Measurements from ENCODE around the gene C19orf12. TPM values are rescaled to one million over a fixed set of nuclear protein-coding genes. Genes with fewer than 3 reads are reported as not detected.

Gene C19orf12
- total RNA-seq, result 36.7 and 37.3 TPM in 2 replicates

- DNase-seq (ENCODE audit: low read depth), result no peak
Measured at GRCh38 chr19:29714953-29715700, at the start of gene C19orf12. TSS of gene C19orf12 (minus strand) at chr19:29715261. CDS start at chr19:29708413, 6,848 bp downstream.

- DNase-seq (ENCODE audit: low read depth), result no peak
Measured at GRCh38 chr19:29764361-29764760, 49.3 kb upstream of the C19orf12 start.

DNA sequence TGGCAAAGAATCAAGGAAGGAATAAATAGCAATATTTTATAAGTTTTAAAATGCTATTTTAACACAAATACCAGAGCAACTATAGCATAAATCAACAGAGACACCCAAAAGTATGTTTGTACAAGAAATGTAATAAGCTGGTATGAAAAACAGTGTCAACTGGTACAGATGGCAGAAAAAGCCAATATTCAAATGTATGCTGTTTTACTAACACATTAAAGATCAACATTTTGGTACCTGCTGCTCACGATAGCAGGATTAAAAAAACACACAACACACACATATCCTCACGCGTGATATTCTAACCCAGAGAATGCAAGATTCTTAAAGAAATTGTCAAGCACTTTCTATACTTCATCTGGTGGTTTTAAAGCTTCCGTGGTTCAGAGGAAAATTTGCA, 48.1 kb upstream of the C19orf12 start:
- no peak for DNase-seq (ENCODE audit: low read depth)

- peak; percentile 33 for DNase-seq (ENCODE audit: low read depth)
Measured at GRCh38 chr19:29761575-29762232, 46.6 kb upstream of the C19orf12 start.

DNA sequence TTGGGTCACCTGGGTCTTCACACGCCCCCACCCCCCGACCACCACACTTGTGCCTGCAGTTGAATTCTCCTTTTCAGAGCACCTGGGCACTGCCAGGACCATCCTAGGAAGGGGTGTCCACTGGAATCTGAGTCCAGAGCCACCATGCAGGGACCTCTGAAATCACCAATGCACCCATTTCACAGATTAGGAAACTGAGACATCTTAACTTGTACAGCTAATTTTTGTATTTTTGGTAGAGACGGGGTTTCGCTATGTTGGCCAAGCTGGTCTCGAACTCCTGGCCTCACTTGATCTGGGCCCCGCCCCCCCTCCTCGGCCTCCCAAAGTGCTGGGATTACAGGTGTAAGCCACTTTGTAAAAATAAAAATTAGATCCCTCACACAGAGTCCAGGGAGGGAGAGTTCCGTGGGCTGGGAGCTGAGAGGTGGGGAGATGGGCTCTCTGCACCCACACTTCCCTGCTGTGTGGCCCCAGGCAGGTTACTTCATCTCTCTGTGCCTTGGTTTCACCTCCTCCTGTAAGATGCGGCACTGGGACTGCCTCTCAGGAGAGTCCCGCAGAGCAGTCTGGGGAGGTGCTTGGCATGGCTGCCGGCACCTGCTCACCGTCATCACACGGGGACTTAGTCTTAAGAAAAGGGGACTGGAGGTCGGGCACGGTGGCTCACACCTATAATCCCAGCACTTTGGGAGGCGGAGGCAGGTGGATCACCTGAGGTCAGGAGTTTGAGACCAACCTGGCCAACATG, 45.9 kb upstream of the C19orf12 start:
- DNase-seq (ENCODE audit: low read depth), result no peak

- no peak for DNase-seq (ENCODE audit: low read depth)
Measured at GRCh38 chr19:29759359-29759758, 44.3 kb upstream of the C19orf12 start.

DNA sequence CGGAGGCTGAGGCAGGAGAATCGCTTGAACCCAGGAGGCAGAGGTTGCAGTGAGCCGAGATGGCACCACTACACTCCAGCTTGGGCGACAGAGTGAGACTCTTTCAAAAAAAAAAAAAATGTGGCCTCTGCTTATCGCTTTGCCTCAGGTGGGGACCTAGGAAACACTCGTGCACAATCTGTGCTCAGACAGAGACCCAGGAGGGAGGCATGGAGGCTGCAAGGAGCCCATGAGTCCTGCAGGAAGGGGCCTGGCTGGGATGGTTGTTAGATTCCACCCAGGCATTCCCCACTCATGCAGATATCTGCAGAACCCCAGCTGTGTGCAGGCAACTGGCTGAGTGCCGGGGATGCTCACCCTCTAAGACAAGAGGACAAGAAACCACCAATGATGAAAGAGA, 43.8 kb upstream of the C19orf12 start:
- DNase-seq (ENCODE audit: low read depth), result no peak

- no peak for DNase-seq (ENCODE audit: low read depth)
Measured at GRCh38 chr19:29757551-29757950, 42.5 kb upstream of the C19orf12 start.

DNA sequence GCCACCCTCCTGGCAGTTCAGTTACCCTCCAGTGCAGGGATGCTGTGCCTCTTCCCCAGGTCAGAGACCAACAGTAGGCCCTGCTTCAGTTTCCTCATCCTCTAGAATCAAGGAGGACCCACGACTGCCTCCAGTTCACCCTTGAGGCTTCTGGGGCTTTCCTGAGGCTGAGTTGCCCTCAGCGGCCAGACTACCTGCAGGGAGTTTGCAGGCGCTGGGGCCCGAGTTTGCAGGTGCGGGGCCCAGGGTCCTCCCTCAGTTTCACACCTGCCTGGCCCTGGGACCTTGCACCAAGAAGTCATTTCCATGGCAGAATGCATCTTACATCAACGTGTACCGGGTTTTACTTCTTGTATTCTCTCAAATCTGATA, 38.9 kb upstream of the C19orf12 start:
- no peak for DNase-seq (ENCODE audit: low read depth)

GRCh38 chr19:29753190-29753933, 38.3 kb upstream of the C19orf12 start:
- DNase-seq (ENCODE audit: low read depth), result no peak

DNA sequence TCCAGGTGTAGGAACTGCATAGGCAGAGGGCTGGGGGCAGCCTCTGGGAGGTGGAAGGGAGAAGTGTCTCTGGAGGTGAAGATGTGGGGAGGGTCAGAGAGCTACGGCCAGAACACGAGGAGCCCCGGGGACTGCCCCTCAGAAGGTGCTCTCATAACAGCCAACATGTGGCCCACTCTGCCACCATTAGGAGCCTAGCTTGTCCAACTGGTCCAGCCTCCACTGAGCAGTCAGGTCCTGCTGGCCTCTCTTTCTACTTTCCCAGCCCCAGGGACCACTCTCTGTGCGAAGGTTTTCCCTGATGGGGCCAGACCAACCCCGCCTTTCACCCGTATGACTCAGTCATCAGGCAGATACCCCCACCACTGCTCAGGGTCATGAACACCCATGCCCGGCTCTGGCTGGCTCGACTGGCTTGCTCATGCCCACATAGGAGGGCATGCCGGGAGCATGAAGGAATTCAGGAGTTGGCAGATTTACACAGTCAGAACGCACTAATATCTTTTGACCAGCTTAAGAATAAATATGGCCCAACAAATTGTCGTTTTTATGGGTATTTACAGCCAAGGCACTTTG, 37.5 kb upstream of the C19orf12 start:
- no peak for DNase-seq (ENCODE audit: low read depth)

- no peak for DNase-seq (ENCODE audit: low read depth)
Measured at GRCh38 chr19:29751932-29752331, 36.9 kb upstream of the C19orf12 start.

- no peak for DNase-seq (ENCODE audit: low read depth)
Measured at GRCh38 chr19:29750001-29750400, 34.9 kb upstream of the C19orf12 start.

DNA sequence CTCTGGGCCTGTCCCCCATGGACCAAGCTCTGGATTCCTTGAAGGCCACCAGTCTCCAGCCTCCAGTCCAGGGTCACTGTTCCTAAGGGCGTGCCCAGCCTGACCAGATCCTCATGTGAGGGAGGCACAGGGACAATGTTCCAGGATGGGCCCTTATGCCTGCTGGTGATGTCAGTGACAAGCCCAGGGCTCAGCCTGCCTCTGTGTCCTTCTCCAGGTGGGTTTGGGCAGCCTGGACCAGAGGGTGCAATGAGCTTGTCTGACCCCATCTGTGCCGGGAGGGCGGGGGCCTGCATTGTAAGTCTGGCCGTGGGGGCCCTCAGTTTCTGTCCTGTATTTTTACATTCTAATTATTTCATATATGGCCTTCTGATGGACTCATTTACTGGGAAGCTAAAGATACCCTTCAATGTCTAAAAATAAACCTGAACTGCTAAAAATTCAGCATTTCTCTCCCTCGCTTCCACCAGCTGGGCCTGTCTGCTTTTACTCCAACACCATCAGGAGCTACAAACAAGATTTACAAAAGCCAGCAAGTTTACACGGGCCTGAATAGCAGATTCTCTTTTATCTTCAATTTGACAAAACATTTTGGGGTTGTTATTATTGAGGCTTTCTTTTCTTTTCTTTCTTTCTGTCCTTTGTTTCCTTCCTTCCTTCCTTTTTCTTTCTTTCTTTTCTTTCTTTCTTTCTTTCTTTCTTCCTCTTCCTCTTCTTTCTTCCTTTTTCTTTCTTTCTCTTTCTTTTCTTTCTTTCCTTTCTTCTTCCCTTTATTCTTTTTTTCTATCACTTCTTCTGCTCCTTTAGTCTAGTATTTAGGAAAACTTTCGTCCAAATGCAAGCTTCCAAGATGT, 34.2 kb upstream of the C19orf12 start:
- no peak for DNase-seq (ENCODE audit: low read depth)

DNA sequence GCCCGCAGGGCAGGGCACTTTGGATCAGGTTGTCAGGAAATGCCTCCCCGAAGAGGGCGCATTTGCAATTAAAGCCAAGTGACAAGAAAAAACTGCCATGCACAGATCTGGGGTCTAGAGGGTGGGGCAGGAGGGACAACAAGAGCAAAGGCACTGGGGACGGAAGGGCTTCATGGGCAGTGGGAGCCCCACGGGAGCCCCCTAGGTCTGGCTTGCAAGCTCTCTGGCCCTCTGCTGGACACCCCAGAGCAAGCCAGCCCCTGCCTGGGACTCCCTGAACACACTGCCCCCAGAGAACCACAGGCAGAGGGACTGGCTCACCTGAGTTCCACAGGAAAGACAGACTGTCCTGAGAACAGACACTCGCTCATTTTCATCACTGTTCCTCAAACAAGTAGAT, 30.2 kb upstream of the C19orf12 start:
- no peak for DNase-seq (ENCODE audit: low read depth)

DNA sequence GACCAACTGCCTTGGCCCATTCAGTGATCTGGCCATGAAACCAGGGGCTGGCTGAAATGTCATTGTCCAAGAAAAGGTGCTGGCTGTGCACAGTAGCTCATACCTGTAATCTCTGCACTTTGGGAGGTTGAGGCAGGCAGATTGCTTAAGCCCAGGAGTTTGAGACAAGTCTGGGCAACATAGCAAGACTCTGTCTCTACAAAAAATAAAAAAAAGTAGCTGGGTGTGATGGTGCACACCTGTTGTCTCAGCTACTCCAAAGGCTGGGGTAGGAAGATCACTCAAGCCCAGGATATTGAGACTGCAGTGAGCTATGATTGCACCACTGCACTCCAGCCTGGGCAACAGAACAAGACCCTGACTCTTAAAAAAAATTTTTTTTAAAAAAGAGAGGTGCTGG, 28.6 kb upstream of the C19orf12 start:
- DNase-seq (ENCODE audit: low read depth), result no peak

GRCh38 chr19:29741776-29742175, 26.7 kb upstream of the C19orf12 start:
- DNase-seq (ENCODE audit: low read depth), result no peak

GRCh38 chr19:29741226-29741625, 26.2 kb upstream of the C19orf12 start:
- no peak for DNase-seq (ENCODE audit: low read depth)

GRCh38 chr19:29737461-29738000, 22.5 kb upstream of the C19orf12 start:
- DNase-seq (ENCODE audit: low read depth), result no peak

GRCh38 chr19:29735829-29736228, 20.8 kb upstream of the C19orf12 start:
- no peak for DNase-seq (ENCODE audit: low read depth)

All from renal cortical epithelial cell (primary cell).